Suprapubic skin (tissue), 3 donors: ENCODE results near the gene ERFL.

Source experiments
- CTCF ChIP-seq, 2 donors: fragments of 200-600 bp in 1 of 2; fragments of 450-650 bp in 1 of 2; sonication (generic) in 1 of 2; IDR thresholded peaks; one replicate each; pipeline ENCODE4 v1.5.1; 2016 to 2019; ENCODE audit warnings: antibody characterized with exemption in 2 of 2, mild to moderate bottlenecking in 1 of 2, moderate library complexity in 1 of 2
- POLR2AphosphoS5 ChIP-seq, 3 donors: sonication (generic); formaldehyde crosslinking; IDR thresholded peaks; one replicate each; pipeline ENCODE4 v1.6.1; 2017; ENCODE audit warnings: antibody characterized with exemption in 3 of 3

DNA sequence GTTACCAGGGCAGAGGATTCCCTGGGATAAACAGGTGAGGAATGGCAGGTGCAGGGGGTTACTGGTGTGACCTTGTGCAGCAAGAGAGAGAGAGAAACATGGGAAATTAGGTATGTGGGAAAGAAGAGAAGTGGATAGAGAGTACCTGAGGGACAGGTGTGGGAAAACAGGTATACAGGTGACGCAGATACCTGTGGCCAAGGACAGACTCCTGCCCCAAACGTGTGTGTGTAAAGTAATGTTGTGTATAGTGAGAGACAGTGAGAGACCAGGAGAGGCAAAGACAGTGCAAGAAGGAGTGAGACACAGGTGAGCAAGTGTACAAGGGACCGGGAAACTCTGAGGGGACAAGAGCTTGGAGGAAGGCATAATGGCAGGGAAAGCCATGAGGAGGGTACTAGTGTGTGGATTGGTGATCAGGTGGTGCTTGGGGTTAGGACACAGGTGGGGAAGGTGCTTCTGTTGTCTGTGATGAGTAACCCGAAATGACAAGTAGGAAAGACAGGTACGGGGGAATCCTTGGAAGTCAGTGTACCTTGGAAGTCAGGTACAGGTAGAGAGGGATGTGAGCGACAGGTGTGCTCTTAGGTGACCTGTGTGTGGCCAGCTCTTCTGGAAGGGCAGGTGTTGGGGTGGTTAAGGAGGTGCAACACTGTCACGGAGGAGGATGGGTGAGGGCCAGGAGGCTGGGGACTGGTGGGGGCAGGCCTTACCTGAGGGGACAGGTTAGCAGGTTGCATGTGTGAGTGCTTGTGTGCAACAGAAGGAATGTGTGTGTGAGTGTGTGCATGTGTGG lies 2.8 kb downstream of the ERFL start:
- TF ChIP-seq CTCF (IDR thresholded peaks at IDR 0.05) (no peak), POLR2AphosphoS5 (IDR thresholded peaks at IDR 0.05) (no peak)
